K562 (cell line): ENCODE measurements around the gene DERL3. TPM values are rescaled to one million over a fixed set of nuclear protein-coding genes. Genes with fewer than 3 reads are reported as not detected.

Source experiments
- ATAC-seq: fragments of 200-7000 bp; cut with Tn5 transposase; 3 replicates; pipeline ENCODE4 v1.9.1; 2020; ENCODE audit warnings: moderate library complexity
- BruUV-seq: library from RNA; stranded (reverse); fragments of 400-500 nt; replicated peaks from 2 replicates; lab custom pipeline; 2021; lab: Mats Ljungman, UMichigan
- CTCF ChIA-PET: fragments of 300-600 bp; formaldehyde crosslinking; extraction: SDS; loops from one replicate; lab custom pipeline; 2021; ENCODE audit warnings: low intra/inter-chr PET ratio; lab: Yijun Ruan, JAX
- POLR2A ChIA-PET: fragments of 300-600, 350-650 bp; sonication (Branson Sonifier 250); formaldehyde crosslinking; extraction: SDS; loops from one replicate; lab custom pipeline; 2021; ENCODE audit warnings: antibody characterized with exemption, inconsistent platforms; lab: Yijun Ruan, JAX
- DNase-seq, 4 experiments: peaks; one replicate each; pipeline versions ENCODE4 v3.0.0 to v3.0.0-alpha.2; 2011 to 2018; ENCODE audit warnings: low spot score in 3 of 4, mixed read lengths in 3 of 4; ENCODE audit errors: extremely low read depth in 1 of 4
- FAIRE-seq: peaks from 2 replicates; lab custom pipeline; 2011; peaks lifted over from hg19 to GRCh38; lab: Jason Lieb, UNC
- H2AFZ ChIP-seq: 2 replicates; pipeline ENCODE4 v1.6.0; 2011; ENCODE audit warnings: low read depth, low read length, control low read depth, inconsistent platforms
- H3K27ac ChIP-seq: fragments of 200-600 bp; 3 replicates; pipeline ENCODE4 v1.8.0; 2011; ENCODE audit warnings: low read depth, mild to moderate bottlenecking, control low read depth, inconsistent platforms, low read length, moderate library complexity, mixed read lengths; ENCODE audit errors: extremely low read depth
- H3K27me3 ChIP-seq, 2 experiments: fragments of 300-600 bp in 1 of 2; 2 replicates in 1 of 2; 3 replicates in 1 of 2; pipeline versions ENCODE4 v1.6.0 to v1.8.0; 2011; ENCODE audit warnings: inconsistent platforms in 2 of 2, low read length in 2 of 2, mild to moderate bottlenecking in 1 of 2, mixed read lengths in 1 of 2, moderate library complexity in 1 of 2; ENCODE audit not compliant: control insufficient read depth in 2 of 2, insufficient read depth in 2 of 2
- H3K36me3 ChIP-seq: fragments of 300-600 bp; 3 replicates; pipeline ENCODE4 v1.8.0; 2011; ENCODE audit warnings: mild to moderate bottlenecking, low read length, inconsistent platforms; ENCODE audit not compliant: control insufficient read depth, insufficient read depth
- H3K4me1 ChIP-seq, 2 experiments: fragments of 200-600 bp in 1 of 2; replicated peaks in 1 of 2; 2 replicates in 1 of 2; 3 replicates in 1 of 2; pipeline versions ENCODE4 v1.5.1 to v1.8.0; 2011; ENCODE audit warnings: inconsistent platforms in 2 of 2, low read length in 2 of 2, mild to moderate bottlenecking in 1 of 2, mixed read lengths in 1 of 2, moderate library complexity in 1 of 2; ENCODE audit not compliant: control insufficient read depth in 2 of 2, insufficient read depth in 2 of 2
- H3K4me2 ChIP-seq: 2 replicates; pipeline ENCODE4 v1.6.1; 2011; ENCODE audit warnings: low read length, control low read depth, inconsistent platforms, mixed read lengths; ENCODE audit not compliant: insufficient read depth
- H3K4me3 ChIP-seq: fragments of 200-600 bp; sonication (generic), shearing (Covaris generic); 2 replicates; pipeline ENCODE4 v1.5.1; 2016; ENCODE audit warnings: control low read depth, inconsistent platforms
- H3K79me2 ChIP-seq: fragments of 200-600 bp; 3 replicates; pipeline ENCODE4 v1.8.0; 2011; ENCODE audit warnings: low read length, inconsistent platforms; ENCODE audit not compliant: control insufficient read depth, insufficient read depth
- H3K9ac ChIP-seq, 2 experiments: 2 replicates each; pipeline versions ENCODE4 v1.6.0 to v1.6.1; 2011; ENCODE audit warnings: low read depth in 2 of 2, low read length in 2 of 2, control low read depth in 1 of 2, inconsistent platforms in 1 of 2, mild to moderate bottlenecking in 1 of 2, mixed read lengths in 1 of 2; ENCODE audit not compliant: insufficient read depth in 1 of 2
- H3K9me1 ChIP-seq: one replicate; pipeline ENCODE4 v1.6.0; 2011; ENCODE audit warnings: inconsistent platforms, mild to moderate bottlenecking, low read length, moderate library complexity; ENCODE audit not compliant: control insufficient read depth, insufficient read depth
- H3K9me3 ChIP-seq: replicated peaks from 2 replicates; pipeline ENCODE4 v1.5.1; 2011; ENCODE audit warnings: low read depth, low read length, inconsistent platforms; ENCODE audit not compliant: control insufficient read depth, insufficient read depth
- H4K20me1 ChIP-seq: replicated peaks from 2 replicates; pipeline ENCODE4 v1.6.1; 2011; ENCODE audit warnings: low read length, inconsistent platforms, mixed read lengths; ENCODE audit not compliant: control insufficient read depth, insufficient read depth
- MTA2 ChIP-seq: fragments of 450-650 bp; IDR thresholded peaks from 2 replicates; pipeline ENCODE4 v1.6.1; 2016; ENCODE audit warnings: low read depth
- ZNF232 ChIP-seq: sonication (generic); formaldehyde crosslinking; IDR thresholded peaks from 2 replicates; pipeline ENCODE4 v1.8.0; 2022; ENCODE audit warnings: mild to moderate bottlenecking, missing genetic modification reagents
- WGBS: fragments of 100-300 bp; shearing (Covaris generic); methylation state at CpG from one replicate; pipeline ENCODE4 v1.1.6; 2016; ENCODE audit warnings: low coverage, mixed read lengths; ENCODE audit not compliant: insufficient coverage; ENCODE audit errors: missing lambda C conversion rate; 5-methylcytosine and 5-hydroxymethylcytosine counted together
- in situ Hi-C: fragments of 300-500 bp; cut with MboI; formaldehyde crosslinking; loops from 4 replicates; pipeline ENCODE4 v1.15.0; 2018; ENCODE audit warnings: inconsistent platforms, mixed read lengths
- intact Hi-C: fragments of 100-400 bp; cut with micrococcal nuclease; formaldehyde crosslinking; loops from 2 replicates; pipeline ENCODE4 v1.14.2; 2022
- polyA plus RNA-seq, 8 experiments: library from polyadenylated mRNA; depleted of rRNA in 4 of 8; stranded (reverse) in 5 of 8; unstranded in 3 of 8; fragments of >200 nt; fragmentation: Nextera tagmentation in 2 of 8; fragmentation: Illumina TruSeq in 1 of 8; extraction: Ambion mirVana in 2 of 8; extraction: Trizol in 1 of 8; gene quantifications; 2 replicates each; pipeline versions ENCODE4 v1.2.1 to v1.2.3, GENCODE V29; 2011 to 2014; ENCODE audit warnings: inconsistent platforms in 1 of 8, missing spikeins in 1 of 8
- total RNA-seq, 7 experiments: library from RNA; depleted of rRNA in 6 of 7; stranded (reverse); fragments of >200 nt in 6 of 7; fragmentation: Illumina TruSeq in 2 of 7; extraction: Trizol in 2 of 7; gene quantifications; 2 replicates each; pipeline versions ENCODE4 v1.2.1 to v1.2.3, GENCODE V29; 2011 to 2021; ENCODE audit warnings: low replicate concordance in 1 of 7
- TF ChIP-seq, protein P1 (sequence below), 2 experiments: fragments of 450-650 bp; conservative IDR thresholded peaks; 2 replicates each; pipeline ENCODE4 v1.6.1; 2017; ENCODE audit warnings: mild to moderate bottlenecking in 2 of 2, moderate library complexity in 2 of 2
- TF ChIP-seq, protein P2 (sequence below): sonication (generic); formaldehyde crosslinking; IDR thresholded peaks from 2 replicates; pipeline ENCODE4 v1.8.1; 2023; ENCODE audit warnings: mild to moderate bottlenecking, missing genetic modification reagents

The DERL3 gene
- total and polyA plus RNA-seq, 9 of the 15 experiments (the other 6 are each of a cell fraction or from before 2014, with no cell fraction given), result 1.3 to 12.4 (median 4.8) TPM

DNA sequence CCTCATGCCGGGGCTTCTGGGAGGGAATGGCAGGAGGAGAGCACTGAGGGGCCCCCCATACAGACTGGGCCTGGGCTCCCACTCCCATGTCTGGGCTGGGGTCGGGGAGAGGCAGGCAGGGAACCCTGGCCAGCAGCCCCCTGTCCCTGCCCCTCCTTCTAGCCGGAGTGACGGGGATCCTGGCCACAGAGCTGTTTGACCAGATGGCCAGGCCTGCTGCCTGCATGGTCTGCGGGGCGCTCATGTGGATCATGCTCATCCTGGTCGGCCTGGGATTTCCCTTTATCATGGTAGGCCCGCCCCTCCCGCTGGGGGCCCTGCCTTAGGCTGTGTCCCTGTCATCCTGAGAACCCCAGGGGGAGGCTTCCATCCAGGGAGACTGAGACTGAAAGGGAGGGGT lies 45.3 kb upstream of the DERL3 start:
- TF ChIP-seq, protein P1, sequence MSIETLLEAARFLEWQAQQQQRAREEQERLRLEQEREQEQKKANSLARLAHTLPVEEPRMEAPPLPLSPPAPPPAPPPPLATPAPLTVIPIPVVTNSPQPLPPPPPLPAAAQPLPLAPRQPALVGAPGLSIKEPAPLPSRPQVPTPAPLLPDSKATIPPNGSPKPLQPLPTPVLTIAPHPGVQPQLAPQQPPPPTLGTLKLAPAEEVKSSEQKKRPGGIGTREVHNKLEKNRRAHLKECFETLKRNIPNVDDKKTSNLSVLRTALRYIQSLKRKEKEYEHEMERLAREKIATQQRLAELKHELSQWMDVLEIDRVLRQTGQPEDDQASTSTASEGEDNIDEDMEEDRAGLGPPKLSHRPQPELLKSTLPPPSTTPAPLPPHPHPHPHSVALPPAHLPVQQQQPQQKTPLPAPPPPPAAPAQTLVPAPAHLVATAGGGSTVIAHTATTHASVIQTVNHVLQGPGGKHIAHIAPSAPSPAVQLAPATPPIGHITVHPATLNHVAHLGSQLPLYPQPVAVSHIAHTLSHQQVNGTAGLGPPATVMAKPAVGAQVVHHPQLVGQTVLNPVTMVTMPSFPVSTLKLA (conservative IDR thresholded peaks at IDR 0.05), result no peak
- TF ChIP-seq ZNF232 (CRISPR knock-in tag) (no peak), MTA2 (no peak)
- TF ChIP-seq, protein P2, sequence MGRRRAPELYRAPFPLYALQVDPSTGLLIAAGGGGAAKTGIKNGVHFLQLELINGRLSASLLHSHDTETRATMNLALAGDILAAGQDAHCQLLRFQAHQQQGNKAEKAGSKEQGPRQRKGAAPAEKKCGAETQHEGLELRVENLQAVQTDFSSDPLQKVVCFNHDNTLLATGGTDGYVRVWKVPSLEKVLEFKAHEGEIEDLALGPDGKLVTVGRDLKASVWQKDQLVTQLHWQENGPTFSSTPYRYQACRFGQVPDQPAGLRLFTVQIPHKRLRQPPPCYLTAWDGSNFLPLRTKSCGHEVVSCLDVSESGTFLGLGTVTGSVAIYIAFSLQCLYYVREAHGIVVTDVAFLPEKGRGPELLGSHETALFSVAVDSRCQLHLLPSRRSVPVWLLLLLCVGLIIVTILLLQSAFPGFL (CRISPR knock-in tag), result no peak
- CTCF ChIA-PET, result no interaction called here
- FAIRE-seq (no peak), ATAC-seq (no peak), DNase-seq (no peak)
- Histone ChIP-seq H3K9me1 (no peaks in the 10 kb centered on the region), H3K27ac (no peak overlapping the region), H3K4me1 (peaks cover 8 to 23% of the 10 kb centered on the region in 2 experiments; a peak in 4 of 5 replicates), H3K9ac (no peak overlapping the region; a peak in 1 of 4 replicates), H3K4me3 (no peak overlapping the region), H3K4me2 (no peak overlapping the region), H3K79me2 (no peaks in the 10 kb centered on the region), H3K36me3 (no peaks in the 10 kb centered on the region), H3K27me3 (no peaks in the 10 kb centered on the region), H3K9me3 (no peaks in the 10 kb centered on the region), H4K20me1 (no peaks in the 10 kb centered on the region), H2AFZ (no peak overlapping the region)
- no TSS peak for BruUV-seq
- 84% methylated on average over 4 of the region's 9 CpGs for WGBS
- in situ Hi-C loops, result no loop called here
- intact Hi-C loops, result no loop called here
- POLR2A ChIA-PET, result no interaction called here
